AG04450 (cell line): Measurements from ENCODE around the gene SLC35E2B. TPM values are rescaled to one million over a fixed set of nuclear protein-coding genes. Genes with fewer than 3 reads are reported as not detected.
A peak's percentile ranks its signal among the peaks of the same experiment; 100 is the strongest.
"Not testable (repeated sequence)": the region's sequence is repeated elsewhere in the genome, so short reads cannot be mapped to it uniquely, and the experiment has no call there.

Experiments used
- CTCF ChIA-PET: fragments of 300-600, 350-600 bp; formaldehyde crosslinking; extraction: SDS; loops from one replicate; lab custom pipeline; 2022; ENCODE audit warnings: antibody characterized with exemption, inconsistent platforms; lab: Charles Lee
- POLR2A ChIA-PET: fragments of 350-600 bp; formaldehyde crosslinking; extraction: SDS; loops from one replicate; lab custom pipeline; 2021; ENCODE audit warnings: antibody characterized with exemption, inconsistent platforms; lab: Yijun Ruan, JAX
- DNase-seq: peaks from one replicate; pipeline ENCODE4 v3.0.0-alpha.2; 2011; ENCODE audit warnings: low read depth, low spot score
- H3K27ac ChIP-seq: one replicate; pipeline ENCODE4 v1.5.1; 2012; ENCODE audit warnings: low read depth, low read length, control low read depth
- H3K27me3 ChIP-seq: one replicate; pipeline ENCODE4 v1.6.0; 2012; ENCODE audit warnings: low read length; ENCODE audit not compliant: control insufficient read depth, insufficient read depth
- H3K4me3 ChIP-seq: 2 replicates; pipeline ENCODE4 v1.5.1; 2011; ENCODE audit warnings: mild to moderate bottlenecking, low read depth, low read length, control low read depth
- H3K9me3 ChIP-seq: 2 replicates; pipeline ENCODE4 v1.5.1; 2012; ENCODE audit warnings: low read length; ENCODE audit not compliant: control insufficient read depth, insufficient read depth
- polyA plus RNA-seq: library from polyadenylated mRNA; depleted of rRNA; stranded (reverse); fragments of >200 nt; gene quantifications from 2 replicates; pipeline ENCODE4 v1.2.3, GENCODE V29; 2011
- TF ChIP-seq, protein P1 (sequence below): IDR thresholded peaks from 2 replicates; pipeline ENCODE4 v1.5.1; 2011; ENCODE audit warnings: low read depth, low read length, control low read depth, inconsistent platforms

SLC35E2B gene
- polyA plus RNA-seq, 1 experiment, result 30.5 TPM

- CTCF ChIA-PET, POLR2A ChIA-PET, H3K9me3 ChIP-seq, H3K4me3 ChIP-seq, H3K27me3 ChIP-seq, DNase-seq, H3K27ac ChIP-seq: not testable (repeated sequence)
Measured at GRCh38 chr1:1689526-1689925, 3.1 kb downstream of the SLC35E2B start.

DNA sequence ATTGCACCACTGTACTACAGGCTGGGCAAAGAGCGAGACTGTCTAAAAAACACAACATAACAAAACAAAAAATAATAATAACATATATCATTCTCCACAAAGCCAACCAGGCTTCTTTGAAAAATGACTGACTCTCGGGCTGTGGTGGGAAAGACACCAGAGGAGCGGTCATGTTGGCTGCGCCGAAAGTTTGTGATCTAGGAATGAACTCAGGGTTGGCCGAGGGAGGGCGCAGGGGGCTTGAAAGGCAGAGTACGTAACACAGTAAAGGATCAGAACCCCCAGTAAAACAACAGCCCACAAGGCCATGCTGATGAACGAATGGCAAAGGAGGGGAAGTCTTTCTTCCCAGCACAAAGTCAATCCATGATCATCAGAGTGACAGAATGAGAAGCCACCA lies 4.7 kb downstream of the SLC35E2B start:
- H3K4me3 ChIP-seq, result no peak overlapping the region
- no peaks in the 10 kb centered on the region for H3K27me3 ChIP-seq
- TF ChIP-seq, protein P1, sequence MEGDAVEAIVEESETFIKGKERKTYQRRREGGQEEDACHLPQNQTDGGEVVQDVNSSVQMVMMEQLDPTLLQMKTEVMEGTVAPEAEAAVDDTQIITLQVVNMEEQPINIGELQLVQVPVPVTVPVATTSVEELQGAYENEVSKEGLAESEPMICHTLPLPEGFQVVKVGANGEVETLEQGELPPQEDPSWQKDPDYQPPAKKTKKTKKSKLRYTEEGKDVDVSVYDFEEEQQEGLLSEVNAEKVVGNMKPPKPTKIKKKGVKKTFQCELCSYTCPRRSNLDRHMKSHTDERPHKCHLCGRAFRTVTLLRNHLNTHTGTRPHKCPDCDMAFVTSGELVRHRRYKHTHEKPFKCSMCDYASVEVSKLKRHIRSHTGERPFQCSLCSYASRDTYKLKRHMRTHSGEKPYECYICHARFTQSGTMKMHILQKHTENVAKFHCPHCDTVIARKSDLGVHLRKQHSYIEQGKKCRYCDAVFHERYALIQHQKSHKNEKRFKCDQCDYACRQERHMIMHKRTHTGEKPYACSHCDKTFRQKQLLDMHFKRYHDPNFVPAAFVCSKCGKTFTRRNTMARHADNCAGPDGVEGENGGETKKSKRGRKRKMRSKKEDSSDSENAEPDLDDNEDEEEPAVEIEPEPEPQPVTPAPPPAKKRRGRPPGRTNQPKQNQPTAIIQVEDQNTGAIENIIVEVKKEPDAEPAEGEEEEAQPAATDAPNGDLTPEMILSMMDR, result no peak
- no peak for DNase-seq
- ChIA-PET CTCF (no interaction called here), POLR2A (no interaction called here)
- H3K9me3 ChIP-seq, result no peaks in the 10 kb centered on the region; the same call in 1 of the 2 replicates
- H3K27ac ChIP-seq, result peak overlapping the region; percentile 21

- TF ChIP-seq, protein P1, result no peak
- Histone ChIP-seq H3K27me3 (no peaks in the 10 kb centered on the region), H3K9me3 (no peaks in the 10 kb centered on the region; the same call in 1 of the 2 replicates), H3K4me3 (no peak overlapping the region), H3K27ac (no peak overlapping the region)
- CTCF ChIA-PET, result no interaction called here
- DNase-seq, result no peak
- POLR2A ChIA-PET, result interaction anchor here (0.6 to 0.8 kb wide), 2 partner anchors 14 to 17 kb away, joined by 3 to 4 read pairs; no protein-coding TSS in a partner anchor
Measured at GRCh38 chr1:1684031-1684681, 8.4 kb downstream of the SLC35E2B start.

GRCh38 chr1:1683104-1683905 lies 9.3 kb downstream of the SLC35E2B start:
- no peaks in the 10 kb centered on the region for H3K27me3 ChIP-seq
- H3K27ac ChIP-seq, result no peak overlapping the region
- ChIA-PET POLR2A (interaction anchor here (0.8 kb wide), 1 partner anchor 13 kb away, joined by 3 read pairs; no protein-coding TSS in a partner anchor), CTCF (no interaction called here)
- TF ChIP-seq, protein P1, result no peak
- H3K4me3 ChIP-seq, result no peak overlapping the region
- no peak for DNase-seq
- H3K9me3 ChIP-seq, result no peaks in the 10 kb centered on the region; the same call in 1 of the 2 replicates

GRCh38 chr1:1680912-1681273 lies 11.7 kb downstream of the SLC35E2B start:
- DNase-seq, result no peak
- Histone ChIP-seq H3K4me3 (no peak overlapping the region), H3K27me3 (no peaks in the 10 kb centered on the region), H3K9me3 (no peaks in the 10 kb centered on the region; the same call in 1 of the 2 replicates), H3K27ac (no peak overlapping the region)
- CTCF ChIA-PET, result interaction anchor here (0.7 kb wide), 1 partner anchor 647 kb away, joined by 3 read pairs; no protein-coding TSS in a partner anchor
- POLR2A ChIA-PET, result no interaction called here
- TF ChIP-seq, protein P1, result no peak
